ENCODE measurements around the gene GCHFR.

Gene GCHFR

GRCh38 chr15:40796512-40796911 lies 32.6 kb downstream of the GCHFR start:
- ChIA-PET POLR2A (no interaction called here), CTCF (no interaction called here)
- DNase-seq (ENCODE audit: extremely low spot score): no peak
- TF ChIP-seq BHLHE40 (IDR thresholded peaks at IDR 0.05; ENCODE audit: borderline replicate concordance) (no peak), FOXA1 (IDR thresholded peaks at IDR 0.05) (no peak), ARNT (IDR thresholded peaks at IDR 0.05) (no peak), FOXK2 (IDR thresholded peaks at IDR 0.05) (no peak), PKNOX1 (IDR thresholded peaks at IDR 0.05) (no peak), CTBP1 (IDR thresholded peaks at IDR 0.05; ENCODE audit: borderline replicate concordance) (no peak), L3MBTL2 (conservative IDR thresholded peaks at IDR 0.05) (no peak), SP1 (IDR thresholded peaks at IDR 0.05) (no peak), NFRKB (IDR thresholded peaks at IDR 0.05) (no peak), ELF4 (IDR thresholded peaks at IDR 0.05) (no peak)

- ChIA-PET CTCF (no interaction called here), POLR2A (no interaction called here)
- no peak for DNase-seq (ENCODE audit: extremely low spot score)
- TF ChIP-seq CTBP1 (IDR thresholded peaks at IDR 0.05; ENCODE audit: borderline replicate concordance): no peak
- TF ChIP-seq FOXA1 (IDR thresholded peaks at IDR 0.05): no peak
- TF ChIP-seq SP1 (IDR thresholded peaks at IDR 0.05): no peak
- TF ChIP-seq FOXM1 (IDR thresholded peaks at IDR 0.05; ENCODE audit: borderline replicate concordance): no peak
- no peak for TF ChIP-seq NFRKB (IDR thresholded peaks at IDR 0.05)
- TF ChIP-seq SUZ12 (IDR thresholded peaks at IDR 0.05): no peak
These were observed 35.7 kb downstream of the GCHFR start for GRCh38 chr15:40799523-40799922.

DNA sequence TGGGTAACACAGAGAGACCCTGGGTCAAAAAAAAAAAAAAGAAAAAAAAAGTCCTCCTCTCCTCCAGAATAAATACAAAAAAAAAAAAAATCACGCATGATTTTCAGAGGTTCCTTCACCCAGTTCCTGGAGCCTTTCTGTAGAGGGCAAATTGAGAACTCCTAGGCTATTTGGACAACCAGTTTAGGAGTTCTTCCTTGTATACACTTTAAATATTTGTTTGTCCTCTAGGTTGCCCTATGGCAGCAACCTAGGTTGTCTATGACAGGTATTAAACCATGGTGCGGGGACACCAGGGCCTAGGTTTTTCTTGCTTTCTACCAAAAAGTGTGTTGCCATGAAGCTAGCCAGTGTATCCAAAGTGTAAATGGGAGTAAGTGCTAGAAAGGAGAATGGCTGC lies 39.2 kb downstream of the GCHFR start:
- TF ChIP-seq PKNOX1 (IDR thresholded peaks at IDR 0.05) (no peak), FOXM1 (IDR thresholded peaks at IDR 0.05; ENCODE audit: borderline replicate concordance) (no peak), HDGF (IDR thresholded peaks at IDR 0.05; ENCODE audit: borderline replicate concordance) (no peak), LEF1 (IDR thresholded peaks at IDR 0.05; ENCODE audit: borderline replicate concordance) (no peak), FOXA1 (IDR thresholded peaks at IDR 0.05) (no peak), L3MBTL2 (conservative IDR thresholded peaks at IDR 0.05) (no peak), SP1 (IDR thresholded peaks at IDR 0.05) (no peak), ELF4 (IDR thresholded peaks at IDR 0.05) (no peak), BHLHE40 (IDR thresholded peaks at IDR 0.05; ENCODE audit: borderline replicate concordance) (no peak), ARNT (IDR thresholded peaks at IDR 0.05) (no peak), CTBP1 (IDR thresholded peaks at IDR 0.05; ENCODE audit: borderline replicate concordance) (no peak), SUZ12 (IDR thresholded peaks at IDR 0.05) (no peak), ZNF384 (IDR thresholded peaks at IDR 0.05) (no peak), NFRKB (IDR thresholded peaks at IDR 0.05) (no peak), FOXK2 (IDR thresholded peaks at IDR 0.05) (no peak)
- POLR2A ChIA-PET: no interaction called here
- DNase-seq (ENCODE audit: extremely low spot score): no peak
- CTCF ChIA-PET: interaction anchor here (0.5 to 0.6 kb wide), 2 partner anchors 77 to 124 kb away, joined by 3 read pairs; no protein-coding TSS in a partner anchor

DNA sequence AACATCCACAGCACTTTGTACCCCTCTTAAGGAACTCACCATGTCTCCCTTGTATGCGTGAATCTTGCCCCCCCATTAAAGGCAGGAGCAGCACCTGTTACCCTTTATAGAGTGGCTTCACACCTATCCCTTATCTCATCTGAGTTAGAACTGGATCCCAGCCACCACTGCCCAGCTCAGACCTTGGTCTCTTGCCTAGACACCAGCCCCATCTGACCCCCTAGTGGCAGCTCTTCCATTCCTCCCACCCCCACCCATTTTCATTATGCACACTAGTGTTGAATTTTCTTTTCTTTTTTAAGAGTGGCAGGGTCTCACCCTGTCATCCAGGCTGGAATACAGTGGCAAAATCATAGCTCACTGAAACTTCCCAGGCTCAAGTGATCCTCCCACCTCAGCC lies 39.8 kb downstream of the GCHFR start:
- ChIA-PET POLR2A (no interaction called here), CTCF (interaction anchor here (0.5 to 0.6 kb wide), 2 partner anchors 78 to 124 kb away, joined by 3 read pairs; no protein-coding TSS in a partner anchor)
- TF ChIP-seq ELF4 (IDR thresholded peaks at IDR 0.05) (no peak), FOXA1 (IDR thresholded peaks at IDR 0.05) (no peak), PKNOX1 (IDR thresholded peaks at IDR 0.05) (no peak), ARNT (IDR thresholded peaks at IDR 0.05) (no peak), L3MBTL2 (conservative IDR thresholded peaks at IDR 0.05) (no peak), SUZ12 (IDR thresholded peaks at IDR 0.05) (no peak), TARDBP (IDR thresholded peaks at IDR 0.05) (no peak), ZNF384 (IDR thresholded peaks at IDR 0.05) (no peak), BHLHE40 (IDR thresholded peaks at IDR 0.05; ENCODE audit: borderline replicate concordance) (no peak), NFRKB (IDR thresholded peaks at IDR 0.05) (no peak), HDGF (IDR thresholded peaks at IDR 0.05; ENCODE audit: borderline replicate concordance) (no peak), SP1 (IDR thresholded peaks at IDR 0.05) (no peak), LEF1 (IDR thresholded peaks at IDR 0.05; ENCODE audit: borderline replicate concordance) (no peak), CTBP1 (IDR thresholded peaks at IDR 0.05; ENCODE audit: borderline replicate concordance) (no peak), FOXK2 (IDR thresholded peaks at IDR 0.05) (no peak), FOXM1 (IDR thresholded peaks at IDR 0.05; ENCODE audit: borderline replicate concordance) (no peak)
- no peak for DNase-seq (ENCODE audit: extremely low spot score)

DNA sequence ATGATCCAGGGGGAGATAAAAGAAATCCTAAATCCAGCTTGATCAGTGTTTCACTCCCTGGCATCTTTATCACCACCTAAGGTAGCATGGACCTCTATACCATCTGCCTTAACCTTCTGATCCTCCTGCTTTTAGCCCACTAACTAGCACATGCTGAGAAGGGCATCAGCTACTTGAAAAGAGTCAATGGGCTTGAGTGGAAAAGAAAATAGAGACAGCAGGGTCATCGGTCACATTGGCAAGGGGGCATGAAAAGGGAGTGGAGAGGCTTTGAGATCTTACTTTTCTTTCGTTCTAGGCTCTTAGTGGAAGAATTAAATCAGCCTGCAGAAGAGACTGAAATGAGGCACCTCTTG lies 42.8 kb downstream of the GCHFR start:
- TF ChIP-seq BHLHE40 (IDR thresholded peaks at IDR 0.05; ENCODE audit: borderline replicate concordance) (no peak), SUZ12 (IDR thresholded peaks at IDR 0.05) (no peak), ARNT (IDR thresholded peaks at IDR 0.05) (no peak), L3MBTL2 (conservative IDR thresholded peaks at IDR 0.05) (no peak), ZNF384 (IDR thresholded peaks at IDR 0.05) (no peak), FOXK2 (IDR thresholded peaks at IDR 0.05) (no peak), HDGF (IDR thresholded peaks at IDR 0.05; ENCODE audit: borderline replicate concordance) (no peak), SP1 (IDR thresholded peaks at IDR 0.05) (no peak), TARDBP (IDR thresholded peaks at IDR 0.05) (no peak), PKNOX1 (IDR thresholded peaks at IDR 0.05) (no peak), FOXA1 (IDR thresholded peaks at IDR 0.05) (no peak), FOXM1 (IDR thresholded peaks at IDR 0.05; ENCODE audit: borderline replicate concordance) (no peak), CTBP1 (IDR thresholded peaks at IDR 0.05; ENCODE audit: borderline replicate concordance) (no peak), ELF4 (IDR thresholded peaks at IDR 0.05) (no peak), NFRKB (IDR thresholded peaks at IDR 0.05) (no peak), LEF1 (IDR thresholded peaks at IDR 0.05; ENCODE audit: borderline replicate concordance) (no peak)
- CTCF ChIA-PET: no interaction called here
- POLR2A ChIA-PET: interaction anchor here (1.3 to 2.1 kb wide), 8 partner anchors 9 to 112 kb away, joined by 3 to 9 read pairs (median 6); partner anchors contain the start of genes GCHFR, PPP1R14D, RAD51 and VPS18
- no peak for DNase-seq (ENCODE audit: extremely low spot score)

All from HEK293T (cell line).